HEK293T (cell line): ENCODE results near the gene SLC16A4.

Experiments
- BHLHE40 ChIP-seq: fragments of 450-650 bp; IDR thresholded peaks from 2 replicates; pipeline ENCODE4 v1.6.1; 2016; ENCODE audit warnings: mild to moderate bottlenecking, moderate library complexity, borderline replicate concordance
- FOXA1 ChIP-seq: fragments of 450-650 bp; IDR thresholded peaks from 2 replicates; pipeline ENCODE4 v1.6.1; 2016; ENCODE audit warnings: mild to moderate bottlenecking
- FOXM1 ChIP-seq: fragments of 450-650 bp; IDR thresholded peaks from 2 replicates; pipeline ENCODE4 v1.6.1; 2017; ENCODE audit warnings: mild to moderate bottlenecking, borderline replicate concordance
- L3MBTL2 ChIP-seq: fragments of 450-650 bp; conservative IDR thresholded peaks from 2 replicates; pipeline ENCODE4 v1.6.1; 2016; ENCODE audit warnings: mild to moderate bottlenecking
- PKNOX1 ChIP-seq: fragments of 450-650 bp; IDR thresholded peaks from 2 replicates; pipeline ENCODE4 v1.6.1; 2016
- SUZ12 ChIP-seq: fragments of 450-650 bp; IDR thresholded peaks from 2 replicates; pipeline ENCODE4 v1.6.1; 2016; ENCODE audit warnings: mild to moderate bottlenecking

GRCh38 chr1:110316735-110317134 is 74.1 kb downstream of the SLC16A4 start:
- TF ChIP-seq PKNOX1 (no peak), BHLHE40 (no peak), FOXA1 (no peak), FOXM1 (no peak), L3MBTL2 (no peak), SUZ12 (no peak)
